Smooth muscle cell (in vitro differentiated cells): Measurements from ENCODE around the gene GGA1. TPM values are rescaled to one million over a fixed set of nuclear protein-coding genes. Genes with fewer than 3 reads are reported as not detected.
A peak's percentile ranks its signal among the peaks of the same experiment; 100 is the strongest.

Experiments used
- DNase-seq: peaks from one replicate; lab custom pipeline; 2025; ENCODE audit not compliant: unreplicated experiment; lab: John Stamatoyannopoulos, UW
- H2AFZ ChIP-seq: fragments of 200-600 bp; sonication (generic); 2 replicates; pipeline ENCODE4 v1.6.0; 2016; ENCODE audit warnings: antibody characterized with exemption, low read depth, mild to moderate bottlenecking
- H3F3A ChIP-seq: fragments of 200-600 bp; sonication (generic); 2 replicates; pipeline ENCODE4 v1.6.0; 2017; ENCODE audit warnings: antibody characterized with exemption, low read depth
- H3K27ac ChIP-seq: fragments of 200-600 bp; sonication (generic); 2 replicates; pipeline ENCODE4 v1.5.1; 2016; ENCODE audit warnings: low read depth, mild to moderate bottlenecking
- H3K27me3 ChIP-seq: fragments of 200-600 bp; sonication (generic); 2 replicates; pipeline ENCODE4 v1.6.1; 2016; ENCODE audit warnings: low read depth, mild to moderate bottlenecking
- H3K36me3 ChIP-seq: fragments of 200-600 bp; sonication (generic); 2 replicates; pipeline ENCODE4 v1.5.1; 2016; ENCODE audit warnings: low read depth
- H3K4me1 ChIP-seq: fragments of 200-600 bp; sonication (generic); 2 replicates; pipeline ENCODE4 v1.5.1; 2016; ENCODE audit warnings: low read depth
- H3K4me2 ChIP-seq: fragments of 200-600 bp; sonication (generic); 2 replicates; pipeline ENCODE4 v1.6.0; 2016; ENCODE audit warnings: mild to moderate bottlenecking
- H3K4me3 ChIP-seq: fragments of 200-600 bp; sonication (generic); 2 replicates; pipeline ENCODE4 v1.5.1; 2016; ENCODE audit warnings: mild to moderate bottlenecking
- H3K79me2 ChIP-seq: fragments of 200-600 bp; sonication (generic); 2 replicates; pipeline ENCODE4 v1.6.0; 2016; ENCODE audit warnings: low read depth, mild to moderate bottlenecking
- H3K9ac ChIP-seq: fragments of 200-600 bp; sonication (generic); 2 replicates; pipeline ENCODE4 v1.6.0; 2016; ENCODE audit warnings: low read depth
- H3K9me3 ChIP-seq: fragments of 200-600 bp; sonication (generic); replicated peaks from 2 replicates; pipeline ENCODE4 v1.5.1; 2016; ENCODE audit warnings: low read depth
- H4K20me1 ChIP-seq: fragments of 200-600 bp; sonication (generic); 2 replicates; pipeline ENCODE4 v1.6.0; 2016; ENCODE audit warnings: low read depth
- WGBS: methylation state at CpG from one replicate; pipeline ENCODE4 v1.1.7; 2016; ENCODE audit warnings: low lambda C conversion rate; 5-methylcytosine and 5-hydroxymethylcytosine counted together
- polyA plus RNA-seq: library from polyadenylated mRNA; unstranded; fragments of >200 nt; fragmentation: Nextera tagmentation; extraction: Ambion mirVana; gene quantifications from 2 replicates; pipeline ENCODE4 v1.2.1, GENCODE V29; 2016
- total RNA-seq: library from RNA; depleted of rRNA; stranded (reverse); fragments of >200 nt; gene quantifications from 2 replicates; pipeline ENCODE4 v1.2.3, GENCODE V29; 2014
- TF ChIP-seq, protein P1 (sequence below): fragments of 200-600 bp; sonication (generic); IDR thresholded peaks from 2 replicates; pipeline ENCODE4 v1.5.1; 2017; ENCODE audit warnings: borderline replicate concordance, mild to moderate bottlenecking, antibody characterized with exemption; ENCODE audit not compliant: insufficient read depth, poor library complexity, severe bottlenecking

GGA1 gene
- total and polyA plus RNA-seq, 2 experiments from 2014 or later, result 15.6 to 44.0 TPM

- 96% methylated on average over 24 of the region's 24 CpGs for WGBS
- H3K4me2 ChIP-seq, result no peak overlapping the region
Measured at GRCh38 chr22:37665487-37665886, 56.9 kb downstream of the GGA1 start.

GRCh38 chr22:37669586-37669985 lies 61.0 kb downstream of the GGA1 start:
- Histone ChIP-seq H3F3A (no peaks in the 10 kb centered on the region), H2AFZ (no peak overlapping the region), H3K27ac (peak overlapping the region; percentile 44), H3K9ac (no peak overlapping the region), H3K79me2 (no peaks in the 10 kb centered on the region), H3K4me2 (peak overlapping the region; percentile 12), H3K4me3 (no peak overlapping the region), H3K4me1 (no peaks in the 10 kb centered on the region), H3K9me3 (no peaks in the 10 kb centered on the region), H3K27me3 (no peaks in the 10 kb centered on the region), H4K20me1 (peaks cover 2% of the 10 kb centered on the region), H3K36me3 (no peaks in the 10 kb centered on the region)
- TF ChIP-seq, protein P1, sequence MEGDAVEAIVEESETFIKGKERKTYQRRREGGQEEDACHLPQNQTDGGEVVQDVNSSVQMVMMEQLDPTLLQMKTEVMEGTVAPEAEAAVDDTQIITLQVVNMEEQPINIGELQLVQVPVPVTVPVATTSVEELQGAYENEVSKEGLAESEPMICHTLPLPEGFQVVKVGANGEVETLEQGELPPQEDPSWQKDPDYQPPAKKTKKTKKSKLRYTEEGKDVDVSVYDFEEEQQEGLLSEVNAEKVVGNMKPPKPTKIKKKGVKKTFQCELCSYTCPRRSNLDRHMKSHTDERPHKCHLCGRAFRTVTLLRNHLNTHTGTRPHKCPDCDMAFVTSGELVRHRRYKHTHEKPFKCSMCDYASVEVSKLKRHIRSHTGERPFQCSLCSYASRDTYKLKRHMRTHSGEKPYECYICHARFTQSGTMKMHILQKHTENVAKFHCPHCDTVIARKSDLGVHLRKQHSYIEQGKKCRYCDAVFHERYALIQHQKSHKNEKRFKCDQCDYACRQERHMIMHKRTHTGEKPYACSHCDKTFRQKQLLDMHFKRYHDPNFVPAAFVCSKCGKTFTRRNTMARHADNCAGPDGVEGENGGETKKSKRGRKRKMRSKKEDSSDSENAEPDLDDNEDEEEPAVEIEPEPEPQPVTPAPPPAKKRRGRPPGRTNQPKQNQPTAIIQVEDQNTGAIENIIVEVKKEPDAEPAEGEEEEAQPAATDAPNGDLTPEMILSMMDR, result no peak
- DNase-seq, result no peak
- 54% methylated on average over 6 of the region's 6 CpGs for WGBS

More at GRCh38 chr22:37665487-37665886, 56.9 kb downstream of the GGA1 start:
- Histone ChIP-seq H3K4me1 (no peaks in the 10 kb centered on the region), H3K27me3 (no peaks in the 10 kb centered on the region), H2AFZ (no peak overlapping the region), H3K4me3 (no peak overlapping the region), H3K9me3 (no peaks in the 10 kb centered on the region), H3F3A (no peaks in the 10 kb centered on the region), H4K20me1 (peaks cover 27% of the 10 kb centered on the region), H3K9ac (no peak overlapping the region), H3K79me2 (peaks cover 19% of the 10 kb centered on the region), H3K36me3 (no peaks in the 10 kb centered on the region), H3K27ac (no peak overlapping the region)
- TF ChIP-seq, protein P1, result no peak
- DNase-seq, result no peak

- H3K9me3 ChIP-seq, result no peaks in the 10 kb centered on the region
- H3K79me2 ChIP-seq, result peaks cover 13% of the 10 kb centered on the region
- no peaks in the 10 kb centered on the region for H3K27me3 ChIP-seq
- H4K20me1 ChIP-seq, result peaks cover 2% of the 10 kb centered on the region
- no peak overlapping the region for H3K9ac ChIP-seq
- H3K4me2 ChIP-seq, result no peak overlapping the region
- TF ChIP-seq, protein P1, result no peak
- H3K4me1 ChIP-seq, result peaks cover 1% of the 10 kb centered on the region
- H3K36me3 ChIP-seq, result no peaks in the 10 kb centered on the region
- H3K4me3 ChIP-seq, result no peak overlapping the region
- no peak overlapping the region for H2AFZ ChIP-seq
- H3F3A ChIP-seq, result peaks cover 16% of the 10 kb centered on the region
- no peak overlapping the region for H3K27ac ChIP-seq
- DNase-seq, result no peak
- 90% methylated on average over 15 of the region's 15 CpGs for WGBS
Measured at GRCh38 chr22:37672206-37672919, 63.7 kb downstream of the GGA1 start.
